ENCODE results near the gene TLR4. TPM values are rescaled to one million over a fixed set of nuclear protein-coding genes. Genes with fewer than 3 reads are reported as not detected.
A peak's percentile ranks its signal among the peaks of the same experiment; 100 is the strongest.

The TLR4 gene
- total RNA-seq, 4 donors from 2014 or later, result 9.8 to 31.5 (median 19.9) TPM

GRCh38 chr9:117720987-117721386 lies 16.8 kb downstream of the TLR4 start:
- no peaks in the 10 kb centered on the region for H3K36me3 ChIP-seq
- no peak overlapping the region for H3K4me3 ChIP-seq
- H3K27ac ChIP-seq, result peak overlapping the region in 2 of 4 donors; percentile 5 to 28
- ATAC-seq, result no peak
- WGBS, 2 donors (ENCODE audit: low coverage in 1 of 2), result 93 to 100% methylated on average over 2 of the region's 2 CpGs
- H3K4me1 ChIP-seq, result peaks cover 4 to 43% (median 22%) of the 10 kb centered on the region in 3 donors
- H3K27me3 ChIP-seq, result no peaks in the 10 kb centered on the region
- H3K9me3 ChIP-seq, result no peaks in the 10 kb centered on the region
- TF ChIP-seq POLR2A (IDR thresholded peaks at IDR 0.05), result no peak
- no peak for TF ChIP-seq POLR2AphosphoS5 (IDR thresholded peaks at IDR 0.05)
- TF ChIP-seq EP300 (IDR thresholded peaks at IDR 0.05), result no peak
- TF ChIP-seq, protein P1, sequence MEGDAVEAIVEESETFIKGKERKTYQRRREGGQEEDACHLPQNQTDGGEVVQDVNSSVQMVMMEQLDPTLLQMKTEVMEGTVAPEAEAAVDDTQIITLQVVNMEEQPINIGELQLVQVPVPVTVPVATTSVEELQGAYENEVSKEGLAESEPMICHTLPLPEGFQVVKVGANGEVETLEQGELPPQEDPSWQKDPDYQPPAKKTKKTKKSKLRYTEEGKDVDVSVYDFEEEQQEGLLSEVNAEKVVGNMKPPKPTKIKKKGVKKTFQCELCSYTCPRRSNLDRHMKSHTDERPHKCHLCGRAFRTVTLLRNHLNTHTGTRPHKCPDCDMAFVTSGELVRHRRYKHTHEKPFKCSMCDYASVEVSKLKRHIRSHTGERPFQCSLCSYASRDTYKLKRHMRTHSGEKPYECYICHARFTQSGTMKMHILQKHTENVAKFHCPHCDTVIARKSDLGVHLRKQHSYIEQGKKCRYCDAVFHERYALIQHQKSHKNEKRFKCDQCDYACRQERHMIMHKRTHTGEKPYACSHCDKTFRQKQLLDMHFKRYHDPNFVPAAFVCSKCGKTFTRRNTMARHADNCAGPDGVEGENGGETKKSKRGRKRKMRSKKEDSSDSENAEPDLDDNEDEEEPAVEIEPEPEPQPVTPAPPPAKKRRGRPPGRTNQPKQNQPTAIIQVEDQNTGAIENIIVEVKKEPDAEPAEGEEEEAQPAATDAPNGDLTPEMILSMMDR (IDR thresholded peaks at IDR 0.05), result no peak

GRCh38 chr9:117722108-117722761 lies 18.0 kb downstream of the TLR4 start:
- H3K4me1 ChIP-seq, result peaks cover 4 to 43% (median 22%) of the 10 kb centered on the region in 3 donors
- H3K4me3 ChIP-seq, result no peak overlapping the region
- H3K27me3 ChIP-seq, result no peaks in the 10 kb centered on the region
- no peak overlapping the region for H3K27ac ChIP-seq
- no peak for ATAC-seq
- no peak for TF ChIP-seq POLR2AphosphoS5 (IDR thresholded peaks at IDR 0.05)
- TF ChIP-seq, protein P1 (IDR thresholded peaks at IDR 0.05), result no peak
- TF ChIP-seq EP300 (IDR thresholded peaks at IDR 0.05), result no peak
- no peak for TF ChIP-seq POLR2A (IDR thresholded peaks at IDR 0.05)
- H3K9me3 ChIP-seq, result no peaks in the 10 kb centered on the region
- no peaks in the 10 kb centered on the region for H3K36me3 ChIP-seq
- WGBS, 2 donors (ENCODE audit: low coverage in 1 of 2), result 76 to 83% methylated on average over 4 to 6 of the region's 6 CpGs

GRCh38 chr9:117723986-117724625 lies 19.9 kb downstream of the TLR4 start:
- H3K4me3 ChIP-seq, result no peak overlapping the region
- TF ChIP-seq POLR2AphosphoS5 (IDR thresholded peaks at IDR 0.05) (no peak), EP300 (IDR thresholded peaks at IDR 0.05) (no peak), POLR2A (IDR thresholded peaks at IDR 0.05) (no peak)
- TF ChIP-seq, protein P1 (IDR thresholded peaks at IDR 0.05), result no peak
- WGBS, 2 donors (ENCODE audit: low coverage in 1 of 2), result 48 to 68% methylated on average over 3 of the region's 3 CpGs
- H3K27me3 ChIP-seq, result no peaks in the 10 kb centered on the region
- H3K27ac ChIP-seq, result peak overlapping the region in 2 of 4 donors; percentile 28 to 30
- ATAC-seq, result no peak
- peaks cover 4 to 29% (median 22%) of the 10 kb centered on the region in 3 donors for H3K4me1 ChIP-seq
- H3K36me3 ChIP-seq, result no peaks in the 10 kb centered on the region
- H3K9me3 ChIP-seq, result no peaks in the 10 kb centered on the region

DNA sequence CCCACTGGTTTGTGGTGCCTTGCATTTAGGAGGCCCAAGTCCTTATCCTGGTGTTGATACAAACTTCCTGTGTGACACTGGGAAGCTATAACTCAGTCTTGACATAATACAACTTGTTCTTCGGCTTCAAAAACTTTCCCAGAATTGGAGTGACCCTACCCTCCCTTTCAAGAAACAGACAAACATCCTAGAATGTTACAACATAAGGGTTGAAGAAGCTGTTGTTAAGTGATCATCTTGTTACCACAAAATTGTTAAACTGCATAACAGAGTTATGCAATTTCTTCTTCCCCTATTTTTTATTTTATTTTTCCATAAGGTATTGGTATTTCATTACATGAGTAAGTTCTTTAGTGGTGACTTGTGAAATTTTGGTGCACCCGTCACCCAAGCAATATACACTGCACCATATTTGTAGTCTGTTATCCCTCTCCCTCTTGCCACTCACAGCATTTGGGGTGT lies 21.3 kb downstream of the TLR4 start:
- TF ChIP-seq POLR2A (IDR thresholded peaks at IDR 0.05) (no peak), EP300 (IDR thresholded peaks at IDR 0.05) (no peak), POLR2AphosphoS5 (IDR thresholded peaks at IDR 0.05) (peak; percentile 39)
- TF ChIP-seq, protein P1 (IDR thresholded peaks at IDR 0.05), result no peak
- Histone ChIP-seq H3K27ac (peak overlapping the region in 3 of 4 donors; percentile 2 to 55 (median 42)), H3K4me1 (peaks cover 0 to 17% (median 17%) of the 10 kb centered on the region in 3 donors), H3K9me3 (no peaks in the 10 kb centered on the region), H3K4me3 (no peak overlapping the region), H3K36me3 (no peaks in the 10 kb centered on the region), H3K27me3 (no peaks in the 10 kb centered on the region)
- 60 to 65% methylated on average over 2 of the region's 2 CpGs for WGBS, 2 donors (ENCODE audit: low coverage in 1 of 2)
- ATAC-seq, result peak; percentile 77
